NCI-H446 treated with DMSO at 0.1 percent for 48 hours (cell line): ENCODE data around the gene NPFF.
"Not testable (repeated sequence)": the region's sequence is repeated elsewhere in the genome, so short reads cannot be mapped to it uniquely, and the experiment has no call there.

Experiments used
- DNase-seq: peaks from one replicate; lab custom pipeline; 2025; lab: John Stamatoyannopoulos, UW

Gene NPFF

GRCh38 chr12:53495903-53496751 lies 11.2 kb downstream of the NPFF start:
- no peak for DNase-seq

GRCh38 chr12:53493610-53494391 lies 13.5 kb downstream of the NPFF start:
- no peak for DNase-seq

GRCh38 chr12:53492830-53493609 lies 14.3 kb downstream of the NPFF start:
- peak; percentile 63 for DNase-seq

GRCh38 chr12:53492188-53492587 lies 15.1 kb downstream of the NPFF start:
- no peak for DNase-seq

GRCh38 chr12:53489242-53489864 lies 17.9 kb downstream of the NPFF start:
- no peak for DNase-seq

GRCh38 chr12:53486736-53487487 lies 20.4 kb downstream of the NPFF start:
- no peak for DNase-seq

- no peak for DNase-seq
Observed at GRCh38 chr12:53485955-53486735, 21.1 kb downstream of the NPFF start.

GRCh38 chr12:53484686-53485575 lies 22.4 kb downstream of the NPFF start:
- no peak for DNase-seq

GRCh38 chr12:53483979-53484377 lies 23.3 kb downstream of the NPFF start:
- DNase-seq = no peak

GRCh38 chr12:53483225-53483978 lies 23.9 kb downstream of the NPFF start:
- DNase-seq = no peak

- no peak for DNase-seq
Observed at GRCh38 chr12:53482626-53483168, 24.6 kb downstream of the NPFF start.

- DNase-seq = no peak
Observed at GRCh38 chr12:53481939-53482586, 25.2 kb downstream of the NPFF start.

- DNase-seq = not testable (repeated sequence)
Observed at GRCh38 chr12:53481458-53481857, 25.8 kb downstream of the NPFF start.

- no peak for DNase-seq
Observed at GRCh38 chr12:53480491-53481442, 26.5 kb downstream of the NPFF start.

GRCh38 chr12:53479331-53479730 lies 28.0 kb downstream of the NPFF start:
- DNase-seq = no peak

GRCh38 chr12:53478865-53479264 lies 28.4 kb downstream of the NPFF start:
- DNase-seq = no peak

- DNase-seq = no peak
Observed at GRCh38 chr12:53476769-53477209, 30.5 kb downstream of the NPFF start.
